ENCODE data around the gene PAK6. TPM values are rescaled to one million over a fixed set of nuclear protein-coding genes. Genes with fewer than 3 reads are reported as not detected.

PAK6 gene
- total and polyA plus RNA-seq, 2 experiments from 2014 or later, result 2.4 to 20.0 TPM

DNA sequence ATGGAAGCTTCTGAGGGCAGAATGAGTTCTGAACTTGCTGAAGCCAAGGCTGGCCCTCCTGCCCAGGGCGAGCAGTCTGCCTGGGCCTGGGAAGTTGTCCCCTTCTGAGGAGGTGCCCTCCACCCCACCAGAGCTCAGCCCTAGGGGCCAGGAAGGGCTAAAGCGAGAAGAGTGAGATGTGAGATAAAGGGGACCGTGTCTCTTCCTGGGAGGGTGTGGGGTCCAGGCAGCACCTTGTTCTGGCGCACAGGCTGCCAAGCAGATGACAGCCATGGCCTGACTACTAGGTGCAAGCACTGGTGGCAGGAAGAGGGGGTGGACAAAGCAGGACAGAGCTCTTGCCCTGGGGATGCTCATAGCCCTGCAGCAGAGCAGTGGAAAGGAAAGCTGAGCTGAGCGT is 3.7 kb downstream of the PAK6 start:
- no peak overlapping the region for H3K4me3 ChIP-seq
- peaks cover 20% of the 10 kb centered on the region for H3K27me3 Mint-ChIP-seq (ENCODE audit: insufficient read depth, low read depth, poor library complexity)
- H3K4me2 ChIP-seq, result no peak overlapping the region
- H3K27ac ChIP-seq (ENCODE audit: low read depth), result no peak overlapping the region
- no peak for ATAC-seq
- H3K9me3 Mint-ChIP-seq, result no peaks in the 10 kb centered on the region
- no peak for DNase-seq (ENCODE audit: low spot score)
- no peak overlapping the region for H2AFZ ChIP-seq
- H3K9me2 ChIP-seq (ENCODE audit: insufficient read depth), result no peaks in the 10 kb centered on the region
- TF ChIP-seq NANOG (IDR thresholded peaks at IDR 0.05; ENCODE audit: borderline replicate concordance), result no peak
- TF ChIP-seq, protein P1, sequence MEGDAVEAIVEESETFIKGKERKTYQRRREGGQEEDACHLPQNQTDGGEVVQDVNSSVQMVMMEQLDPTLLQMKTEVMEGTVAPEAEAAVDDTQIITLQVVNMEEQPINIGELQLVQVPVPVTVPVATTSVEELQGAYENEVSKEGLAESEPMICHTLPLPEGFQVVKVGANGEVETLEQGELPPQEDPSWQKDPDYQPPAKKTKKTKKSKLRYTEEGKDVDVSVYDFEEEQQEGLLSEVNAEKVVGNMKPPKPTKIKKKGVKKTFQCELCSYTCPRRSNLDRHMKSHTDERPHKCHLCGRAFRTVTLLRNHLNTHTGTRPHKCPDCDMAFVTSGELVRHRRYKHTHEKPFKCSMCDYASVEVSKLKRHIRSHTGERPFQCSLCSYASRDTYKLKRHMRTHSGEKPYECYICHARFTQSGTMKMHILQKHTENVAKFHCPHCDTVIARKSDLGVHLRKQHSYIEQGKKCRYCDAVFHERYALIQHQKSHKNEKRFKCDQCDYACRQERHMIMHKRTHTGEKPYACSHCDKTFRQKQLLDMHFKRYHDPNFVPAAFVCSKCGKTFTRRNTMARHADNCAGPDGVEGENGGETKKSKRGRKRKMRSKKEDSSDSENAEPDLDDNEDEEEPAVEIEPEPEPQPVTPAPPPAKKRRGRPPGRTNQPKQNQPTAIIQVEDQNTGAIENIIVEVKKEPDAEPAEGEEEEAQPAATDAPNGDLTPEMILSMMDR (conservative IDR thresholded peaks at IDR 0.05; ENCODE audit: low read depth in 2 of 2), result no peak
- no peak for TF ChIP-seq JUNB (IDR thresholded peaks at IDR 0.05; ENCODE audit: unreplicated experiment)
- no peak for TF ChIP-seq POLR2AphosphoS5 (IDR thresholded peaks at IDR 0.05; ENCODE audit: low read depth)
- no peaks in the 10 kb centered on the region for H3K79me2 ChIP-seq (replicated peaks; ENCODE audit: insufficient read depth)
- no peaks in the 10 kb centered on the region; the same call in 2 of the 3 replicates for H3K36me3 Mint-ChIP-seq (ENCODE audit: low read depth)
- no peak overlapping the region for H3K27ac Mint-ChIP-seq
- no peak overlapping the region for H3K4me3 Mint-ChIP-seq
- no peaks in the 10 kb centered on the region for H3K36me3 ChIP-seq (ENCODE audit: insufficient read depth)
- H3K4me1 ChIP-seq (ENCODE audit: insufficient read depth), result peaks cover 17% of the 10 kb centered on the region
- peaks cover 12% of the 10 kb centered on the region; the same call in 1 of the 2 replicates for H3F3A ChIP-seq (replicated peaks; ENCODE audit: low read depth)
- no peaks in the 10 kb centered on the region for H4K20me1 ChIP-seq (replicated peaks; ENCODE audit: insufficient read depth)
- H3K27me3 ChIP-seq (ENCODE audit: insufficient read depth), result peaks cover 8% of the 10 kb centered on the region; the same call in 1 of the 2 replicates
- peaks cover 37% of the 10 kb centered on the region for H3K4me1 Mint-ChIP-seq

DNA sequence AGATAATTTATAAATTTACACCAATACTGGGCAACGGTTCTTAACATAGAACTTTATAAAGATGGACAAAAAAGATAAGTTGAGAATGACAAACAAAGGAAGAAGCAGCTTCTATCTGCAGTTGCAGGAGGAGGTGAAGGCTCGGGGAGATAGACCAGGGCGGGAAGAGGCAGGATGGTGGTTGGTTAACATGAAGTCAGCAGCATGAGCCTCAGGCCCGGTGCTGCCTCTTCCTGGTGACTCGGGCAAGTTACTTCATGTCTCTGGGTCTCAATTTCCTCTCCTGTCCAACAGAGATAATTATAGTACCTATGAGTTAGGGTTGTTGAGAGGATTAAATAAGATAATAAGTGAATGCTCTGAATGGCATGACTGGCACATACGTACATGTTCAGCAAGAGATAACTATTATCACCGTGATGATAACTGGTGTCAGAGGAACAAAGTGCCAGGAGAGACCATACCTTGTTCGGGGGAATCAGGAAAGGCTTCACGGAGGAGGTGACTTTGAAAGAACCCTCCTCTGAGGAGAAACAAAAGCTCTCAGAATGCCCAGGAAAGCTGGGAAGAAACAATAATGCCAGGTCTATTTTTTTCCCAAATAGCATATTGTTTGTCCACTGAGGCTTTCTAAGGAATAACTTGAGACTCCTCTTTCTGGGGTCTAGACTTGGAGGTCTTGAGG is 4.4 kb downstream of the PAK6 start:
- Histone ChIP-seq H3K79me2 (replicated peaks; ENCODE audit: insufficient read depth) (no peaks in the 10 kb centered on the region), H3K36me3 (ENCODE audit: insufficient read depth) (no peaks in the 10 kb centered on the region), H2AFZ (no peak overlapping the region), H3F3A (replicated peaks; ENCODE audit: low read depth) (peaks cover 7% of the 10 kb centered on the region; the same call in 1 of the 2 replicates), H3K4me1 (ENCODE audit: insufficient read depth) (peaks cover 12% of the 10 kb centered on the region), H3K27ac (ENCODE audit: low read depth) (no peak overlapping the region), H3K4me3 (no peak overlapping the region), H3K4me2 (no peak overlapping the region), H4K20me1 (replicated peaks; ENCODE audit: insufficient read depth) (no peaks in the 10 kb centered on the region), H3K27me3 (ENCODE audit: insufficient read depth) (peaks cover 1% of the 10 kb centered on the region; the same call in 1 of the 2 replicates), H3K9me2 (ENCODE audit: insufficient read depth) (no peaks in the 10 kb centered on the region)
- no peak overlapping the region for H3K27ac Mint-ChIP-seq
- no peaks in the 10 kb centered on the region for H3K9me3 Mint-ChIP-seq
- ATAC-seq (no peak), DNase-seq (ENCODE audit: low spot score) (no peak)
- no peaks in the 10 kb centered on the region; the same call in 2 of the 3 replicates for H3K36me3 Mint-ChIP-seq (ENCODE audit: low read depth)
- peaks cover 17% of the 10 kb centered on the region for H3K27me3 Mint-ChIP-seq (ENCODE audit: insufficient read depth, low read depth, poor library complexity)
- H3K4me1 Mint-ChIP-seq, result peaks cover 30% of the 10 kb centered on the region
- no peak overlapping the region; the same call in 2 of the 3 replicates for H3K4me3 Mint-ChIP-seq
- no peak for TF ChIP-seq STAT1 (IDR thresholded peaks at IDR 0.05; ENCODE audit: unreplicated experiment)
- TF ChIP-seq EZH2phosphoT487 (IDR thresholded peaks at IDR 0.05; ENCODE audit: unreplicated experiment), result no peak
- TF ChIP-seq POLR2AphosphoS5 (IDR thresholded peaks at IDR 0.05; ENCODE audit: low read depth), result no peak
- no peak for TF ChIP-seq CREB1 (CRISPR knock-in tag; IDR thresholded peaks at IDR 0.05; ENCODE audit: low read depth)
- TF ChIP-seq, protein P2, sequence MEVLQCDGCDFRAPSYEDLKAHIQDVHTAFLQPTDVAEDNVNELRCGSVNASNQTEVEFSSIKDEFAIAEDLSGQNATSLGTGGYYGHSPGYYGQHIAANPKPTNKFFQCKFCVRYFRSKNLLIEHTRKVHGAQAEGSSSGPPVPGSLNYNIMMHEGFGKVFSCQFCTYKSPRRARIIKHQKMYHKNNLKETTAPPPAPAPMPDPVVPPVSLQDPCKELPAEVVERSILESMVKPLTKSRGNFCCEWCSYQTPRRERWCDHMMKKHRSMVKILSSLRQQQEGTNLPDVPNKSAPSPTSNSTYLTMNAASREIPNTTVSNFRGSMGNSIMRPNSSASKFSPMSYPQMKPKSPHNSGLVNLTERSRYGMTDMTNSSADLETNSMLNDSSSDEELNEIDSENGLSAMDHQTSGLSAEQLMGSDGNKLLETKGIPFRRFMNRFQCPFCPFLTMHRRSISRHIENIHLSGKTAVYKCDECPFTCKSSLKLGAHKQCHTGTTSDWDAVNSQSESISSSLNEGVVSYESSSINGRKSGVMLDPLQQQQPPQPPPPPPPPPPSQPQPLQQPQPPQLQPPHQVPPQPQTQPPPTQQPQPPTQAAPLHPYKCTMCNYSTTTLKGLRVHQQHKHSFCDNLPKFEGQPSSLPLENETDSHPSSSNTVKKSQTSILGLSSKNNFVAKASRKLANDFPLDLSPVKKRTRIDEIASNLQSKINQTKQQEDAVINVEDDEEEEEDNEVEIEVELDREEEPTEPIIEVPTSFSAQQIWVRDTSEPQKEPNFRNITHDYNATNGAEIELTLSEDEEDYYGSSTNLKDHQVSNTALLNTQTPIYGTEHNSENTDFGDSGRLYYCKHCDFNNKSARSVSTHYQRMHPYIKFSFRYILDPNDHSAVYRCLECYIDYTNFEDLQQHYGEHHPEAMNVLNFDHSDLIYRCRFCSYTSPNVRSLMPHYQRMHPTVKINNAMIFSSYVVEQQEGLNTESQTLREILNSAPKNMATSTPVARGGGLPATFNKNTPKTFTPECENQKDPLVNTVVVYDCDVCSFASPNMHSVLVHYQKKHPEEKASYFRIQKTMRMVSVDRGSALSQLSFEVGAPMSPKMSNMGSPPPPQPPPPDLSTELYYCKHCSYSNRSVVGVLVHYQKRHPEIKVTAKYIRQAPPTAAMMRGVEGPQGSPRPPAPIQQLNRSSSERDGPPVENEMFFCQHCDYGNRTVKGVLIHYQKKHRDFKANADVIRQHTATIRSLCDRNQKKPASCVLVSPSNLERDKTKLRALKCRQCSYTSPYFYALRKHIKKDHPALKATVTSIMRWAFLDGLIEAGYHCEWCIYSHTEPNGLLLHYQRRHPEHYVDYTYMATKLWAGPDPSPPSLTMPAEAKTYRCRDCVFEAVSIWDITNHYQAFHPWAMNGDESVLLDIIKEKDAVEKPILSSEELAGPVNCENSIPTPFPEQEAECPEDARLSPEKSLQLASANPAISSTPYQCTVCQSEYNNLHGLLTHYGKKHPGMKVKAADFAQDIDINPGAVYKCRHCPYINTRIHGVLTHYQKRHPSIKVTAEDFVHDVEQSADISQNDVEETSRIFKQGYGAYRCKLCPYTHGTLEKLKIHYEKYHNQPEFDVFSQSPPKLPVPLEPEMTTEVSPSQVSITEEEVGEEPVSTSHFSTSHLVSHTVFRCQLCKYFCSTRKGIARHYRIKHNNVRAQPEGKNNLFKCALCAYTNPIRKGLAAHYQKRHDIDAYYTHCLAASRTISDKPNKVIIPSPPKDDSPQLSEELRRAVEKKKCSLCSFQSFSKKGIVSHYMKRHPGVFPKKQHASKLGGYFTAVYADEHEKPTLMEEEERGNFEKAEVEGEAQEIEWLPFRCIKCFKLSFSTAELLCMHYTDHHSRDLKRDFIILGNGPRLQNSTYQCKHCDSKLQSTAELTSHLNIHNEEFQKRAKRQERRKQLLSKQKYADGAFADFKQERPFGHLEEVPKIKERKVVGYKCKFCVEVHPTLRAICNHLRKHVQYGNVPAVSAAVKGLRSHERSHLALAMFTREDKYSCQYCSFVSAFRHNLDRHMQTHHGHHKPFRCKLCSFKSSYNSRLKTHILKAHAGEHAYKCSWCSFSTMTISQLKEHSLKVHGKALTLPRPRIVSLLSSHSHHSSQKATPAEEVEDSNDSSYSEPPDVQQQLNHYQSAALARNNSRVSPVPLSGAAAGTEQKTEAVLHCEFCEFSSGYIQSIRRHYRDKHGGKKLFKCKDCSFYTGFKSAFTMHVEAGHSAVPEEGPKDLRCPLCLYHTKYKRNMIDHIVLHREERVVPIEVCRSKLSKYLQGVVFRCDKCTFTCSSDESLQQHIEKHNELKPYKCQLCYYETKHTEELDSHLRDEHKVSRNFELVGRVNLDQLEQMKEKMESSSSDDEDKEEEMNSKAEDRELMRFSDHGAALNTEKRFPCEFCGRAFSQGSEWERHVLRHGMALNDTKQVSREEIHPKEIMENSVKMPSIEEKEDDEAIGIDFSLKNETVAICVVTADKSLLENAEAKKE (CRISPR knock-in tag; IDR thresholded peaks at IDR 0.05), result no peak
- TF ChIP-seq EZH2 (IDR thresholded peaks at IDR 0.05; ENCODE audit: low read depth, unreplicated experiment), result no peak
- TF ChIP-seq NANOG (IDR thresholded peaks at IDR 0.05; ENCODE audit: borderline replicate concordance), result no peak
- TF ChIP-seq ZNF331 (CRISPR knock-in tag; IDR thresholded peaks at IDR 0.05; ENCODE audit: low read depth), result no peak
- TF ChIP-seq, protein P1 (conservative IDR thresholded peaks at IDR 0.05; ENCODE audit: low read depth in 2 of 2), result no peak

Data from GM23338 (cell line).